DOHH2 (cell line): ENCODE data around the gene ZNF789.

ENCODE experiments used
- H3F3A ChIP-seq: fragments of 200-600 bp; sonication (generic), shearing (Covaris generic); 2 replicates; pipeline ENCODE4 v1.6.0; 2016; ENCODE audit warnings: antibody characterized with exemption, mild to moderate bottlenecking; ENCODE audit not compliant: control insufficient read depth, insufficient read depth
- H3K27ac ChIP-seq: fragments of 200-600 bp; sonication (generic); 2 replicates; pipeline ENCODE4 v1.5.1; 2014; ENCODE audit warnings: low read depth, mild to moderate bottlenecking, low read length, moderate library complexity
- H3K27me3 ChIP-seq: fragments of 200-600 bp; sonication (generic); 2 replicates; pipeline ENCODE4 v1.6.1; 2014; ENCODE audit warnings: mild to moderate bottlenecking, low read length, mixed read lengths; ENCODE audit not compliant: control insufficient read depth
- H3K36me3 ChIP-seq: fragments of 200-600 bp; sonication (generic); 2 replicates; pipeline ENCODE4 v1.6.1; 2014; ENCODE audit warnings: mild to moderate bottlenecking, low read length, moderate library complexity, mixed read lengths; ENCODE audit not compliant: control insufficient read depth
- H3K4me1 ChIP-seq: fragments of 200-600 bp; sonication (generic); 2 replicates; pipeline ENCODE4 v1.6.1; 2014; ENCODE audit warnings: mild to moderate bottlenecking, low read length, mixed read lengths; ENCODE audit not compliant: control insufficient read depth
- H3K4me2 ChIP-seq: fragments of 200-600 bp; sonication (generic); 2 replicates; pipeline ENCODE4 v1.6.0; 2014; ENCODE audit warnings: mild to moderate bottlenecking, low read length, moderate library complexity
- H3K4me3 ChIP-seq: fragments of 200-600 bp; sonication (generic); 2 replicates; pipeline ENCODE4 v1.5.1; 2014; ENCODE audit warnings: mild to moderate bottlenecking, low read length, mixed read lengths
- H3K79me2 ChIP-seq: fragments of 200-600 bp; sonication (generic); 2 replicates; pipeline ENCODE4 v1.6.1; 2014; ENCODE audit warnings: mild to moderate bottlenecking, low read length, mixed read lengths; ENCODE audit not compliant: control insufficient read depth
- H3K9me2 ChIP-seq: fragments of 200-600 bp; sonication (generic); replicated peaks from 2 replicates; pipeline ENCODE4 v1.6.1; 2014; ENCODE audit warnings: mild to moderate bottlenecking, low read length, mixed read lengths; ENCODE audit not compliant: control insufficient read depth
- H3K9me3 ChIP-seq: fragments of 200-600 bp; sonication (generic); 2 replicates; pipeline ENCODE4 v1.6.1; 2014; ENCODE audit warnings: antibody characterized with exemption, low read length, mixed read lengths; ENCODE audit not compliant: control insufficient read depth, insufficient read depth
- H4K20me1 ChIP-seq: fragments of 200-600 bp; sonication (generic); 2 replicates; pipeline ENCODE4 v1.6.0; 2014; ENCODE audit warnings: low read depth, mild to moderate bottlenecking, antibody characterized with exemption, low read length, moderate library complexity; ENCODE audit not compliant: control insufficient read depth, insufficient read depth
- CTCF ChIP-seq: fragments of 200-600 bp; sonication (generic); IDR thresholded peaks from one replicate; pipeline ENCODE4 v1.5.1; 2014; ENCODE audit warnings: antibody characterized with exemption, mild to moderate bottlenecking, low read depth, low read length; ENCODE audit not compliant: poor library complexity, severe bottlenecking
- EZH2phosphoT487 ChIP-seq: fragments of 200-600 bp; sonication (generic); IDR thresholded peaks from 2 replicates; pipeline ENCODE4 v1.6.1; 2017; ENCODE audit warnings: borderline replicate concordance, mild to moderate bottlenecking, antibody characterized with exemption, low read length, moderate library complexity, mixed read lengths

ZNF789 gene

GRCh38 chr7:99535667-99536066, 63.0 kb downstream of the ZNF789 start:
- no peak overlapping the region for H3K27ac ChIP-seq
- H3K4me2 ChIP-seq: no peak overlapping the region
- no peak overlapping the region for H3K4me3 ChIP-seq
- H4K20me1 ChIP-seq: no peaks in the 10 kb centered on the region
- H3F3A ChIP-seq: no peaks in the 10 kb centered on the region
- H3K79me2 ChIP-seq: no peaks in the 10 kb centered on the region
- H3K9me2 ChIP-seq: no peaks in the 10 kb centered on the region
- H3K9me3 ChIP-seq: peaks cover 30% of the 10 kb centered on the region
- no peaks in the 10 kb centered on the region for H3K4me1 ChIP-seq
- TF ChIP-seq EZH2phosphoT487 (no peak), CTCF (no peak)
- H3K27me3 ChIP-seq: no peaks in the 10 kb centered on the region
- peaks cover 25% of the 10 kb centered on the region for H3K36me3 ChIP-seq
